Cardiac muscle cell (in vitro differentiated cells and primary cell): Measurements from ENCODE around the gene DIPK1C. TPM values are rescaled to one million over a fixed set of nuclear protein-coding genes. Genes with fewer than 3 reads are reported as not detected.

ENCODE experiments used
- DNase-seq, 2 donors: peaks; one replicate each; pipeline versions ENCODE4 v3.0.0 to v3.0.0-alpha.2; 2010 to 2017; ENCODE audit warnings: low read depth in 1 of 2, low spot score in 1 of 2
- H3K27ac ChIP-seq: fragments of 200-600 bp; sonication (generic); 2 replicates; pipeline ENCODE4 v1.5.1; 2016
- H3K27me3 ChIP-seq: fragments of 200-600 bp; sonication (generic); 2 replicates; pipeline ENCODE4 v1.6.0; 2016; ENCODE audit warnings: control low read depth
- H3K36me3 ChIP-seq: fragments of 200-600 bp; sonication (generic); 2 replicates; pipeline ENCODE4 v1.5.1; 2016; ENCODE audit warnings: control low read depth
- H3K4me1 ChIP-seq: fragments of 200-600 bp; sonication (generic); 2 replicates; pipeline ENCODE4 v1.8.1; 2017; ENCODE audit warnings: low read depth, mild to moderate bottlenecking, mixed run types
- H3K4me3 ChIP-seq: fragments of 200-600 bp; sonication (generic); 2 replicates; pipeline ENCODE4 v1.5.1; 2016; ENCODE audit warnings: mild to moderate bottlenecking
- H3K9me3 ChIP-seq: fragments of 200-600 bp; sonication (generic); 2 replicates; pipeline ENCODE4 v1.5.1; 2017; ENCODE audit warnings: low read depth, mild to moderate bottlenecking, control low read depth
- polyA plus RNA-seq: library from polyadenylated mRNA; unstranded; fragments of >200 nt; fragmentation: Nextera tagmentation; extraction: Ambion mirVana; gene quantifications from 2 replicates; pipeline ENCODE4 v1.2.1, GENCODE V29; 2016
- total RNA-seq: library from RNA; depleted of rRNA; stranded (reverse); fragments of >200 nt; gene quantifications from 2 replicates; pipeline ENCODE4 v1.2.3, GENCODE V29; 2016
- TF ChIP-seq, protein P1 (sequence below): IDR thresholded peaks from 2 replicates; pipeline ENCODE4 v1.5.1; 2012; ENCODE audit warnings: low read depth, mild to moderate bottlenecking, low read length

Gene DIPK1C
- total and polyA plus RNA-seq, 2 experiments from 2014 or later: not detected

DNA sequence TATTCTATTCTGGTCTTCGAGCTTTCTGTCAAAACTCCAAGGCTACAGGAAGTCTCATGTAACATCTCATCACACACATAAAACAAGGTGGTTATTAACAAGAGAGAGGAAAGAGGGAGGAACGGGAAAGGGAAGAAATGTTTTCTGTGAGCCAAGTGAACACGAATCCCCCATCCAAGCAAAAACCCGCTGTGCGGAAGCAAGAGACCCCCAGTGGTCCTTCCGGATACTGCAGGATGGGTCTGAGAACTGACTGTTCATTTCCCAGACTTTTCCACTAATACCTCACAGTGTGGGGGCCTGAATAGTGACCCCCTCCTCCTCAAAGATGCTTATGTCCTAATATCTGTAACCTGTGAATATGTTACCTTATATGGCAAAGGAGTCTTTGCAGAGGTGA, 19.0 kb upstream of the DIPK1C start:
- Histone ChIP-seq H3K27me3 (no peaks in the 10 kb centered on the region), H3K27ac (no peak overlapping the region), H3K36me3 (no peaks in the 10 kb centered on the region), H3K4me1 (no peaks in the 10 kb centered on the region), H3K4me3 (no peak overlapping the region), H3K9me3 (no peaks in the 10 kb centered on the region)
- peak; percentile 49 to 62 for DNase-seq
- TF ChIP-seq, protein P1, sequence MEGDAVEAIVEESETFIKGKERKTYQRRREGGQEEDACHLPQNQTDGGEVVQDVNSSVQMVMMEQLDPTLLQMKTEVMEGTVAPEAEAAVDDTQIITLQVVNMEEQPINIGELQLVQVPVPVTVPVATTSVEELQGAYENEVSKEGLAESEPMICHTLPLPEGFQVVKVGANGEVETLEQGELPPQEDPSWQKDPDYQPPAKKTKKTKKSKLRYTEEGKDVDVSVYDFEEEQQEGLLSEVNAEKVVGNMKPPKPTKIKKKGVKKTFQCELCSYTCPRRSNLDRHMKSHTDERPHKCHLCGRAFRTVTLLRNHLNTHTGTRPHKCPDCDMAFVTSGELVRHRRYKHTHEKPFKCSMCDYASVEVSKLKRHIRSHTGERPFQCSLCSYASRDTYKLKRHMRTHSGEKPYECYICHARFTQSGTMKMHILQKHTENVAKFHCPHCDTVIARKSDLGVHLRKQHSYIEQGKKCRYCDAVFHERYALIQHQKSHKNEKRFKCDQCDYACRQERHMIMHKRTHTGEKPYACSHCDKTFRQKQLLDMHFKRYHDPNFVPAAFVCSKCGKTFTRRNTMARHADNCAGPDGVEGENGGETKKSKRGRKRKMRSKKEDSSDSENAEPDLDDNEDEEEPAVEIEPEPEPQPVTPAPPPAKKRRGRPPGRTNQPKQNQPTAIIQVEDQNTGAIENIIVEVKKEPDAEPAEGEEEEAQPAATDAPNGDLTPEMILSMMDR: peak; percentile 86

DNA sequence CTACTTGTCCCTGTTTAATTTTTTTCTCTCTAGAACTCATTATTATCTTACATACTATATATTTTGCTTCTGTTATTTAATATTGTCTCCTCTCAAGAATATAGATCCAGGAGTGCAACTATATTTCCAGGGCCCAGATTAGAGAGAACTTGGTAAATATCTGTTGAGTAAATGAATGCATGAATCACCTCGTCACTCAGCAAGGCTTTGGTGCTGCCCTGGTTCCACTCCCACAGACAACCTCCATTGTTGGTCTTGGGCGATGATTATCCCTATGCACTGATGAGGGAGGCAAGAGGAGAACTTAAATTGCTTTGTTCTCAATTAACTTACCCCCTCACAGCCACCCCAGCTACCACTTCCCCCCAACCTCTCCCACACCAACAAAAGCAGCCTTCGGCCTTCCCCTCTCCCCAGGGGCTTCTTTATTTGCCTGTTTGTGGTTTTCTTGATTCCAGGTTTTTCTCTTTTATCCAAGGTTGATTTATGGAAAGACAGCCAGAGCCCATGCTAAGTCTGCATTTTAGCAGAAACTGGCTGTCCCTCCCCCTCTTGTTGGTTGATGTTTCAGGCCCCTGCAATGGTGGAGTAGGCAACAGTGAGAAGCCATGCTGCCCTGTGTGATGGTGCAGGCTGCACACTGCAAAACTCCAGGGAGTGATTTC, 17.0 kb upstream of the DIPK1C start:
- H3K27me3 ChIP-seq: no peaks in the 10 kb centered on the region
- no peaks in the 10 kb centered on the region for H3K36me3 ChIP-seq
- no peaks in the 10 kb centered on the region for H3K4me1 ChIP-seq
- TF ChIP-seq, protein P1: no peak
- H3K27ac ChIP-seq: no peak overlapping the region
- DNase-seq: no peak
- H3K4me3 ChIP-seq: no peak overlapping the region
- H3K9me3 ChIP-seq: no peaks in the 10 kb centered on the region

DNA sequence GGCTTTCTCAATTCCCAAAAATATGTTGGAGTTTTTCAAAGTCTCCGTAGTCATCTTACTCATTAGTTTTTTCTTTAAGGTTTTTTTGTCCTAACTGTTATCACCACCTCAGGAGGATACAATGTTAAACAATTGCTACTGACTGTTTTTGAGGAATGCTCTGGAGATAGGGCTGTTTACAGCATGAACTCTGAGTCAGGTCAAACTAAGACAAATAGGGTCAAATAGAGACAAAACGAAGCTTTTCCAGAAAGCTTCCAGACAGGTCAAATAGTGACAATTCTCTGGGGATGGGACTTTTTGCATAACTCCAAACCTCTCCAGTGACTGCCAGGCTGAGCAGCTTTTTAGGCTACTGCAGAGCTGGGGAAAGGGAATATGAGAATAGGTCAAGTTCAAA, 15.2 kb upstream of the DIPK1C start:
- TF ChIP-seq, protein P1: no peak
- no peaks in the 10 kb centered on the region for H3K4me1 ChIP-seq
- peak in 1 of 2 donors; percentile 27 for DNase-seq
- no peak overlapping the region for H3K27ac ChIP-seq
- no peaks in the 10 kb centered on the region for H3K9me3 ChIP-seq
- no peaks in the 10 kb centered on the region for H3K27me3 ChIP-seq
- H3K4me3 ChIP-seq: no peak overlapping the region
- no peaks in the 10 kb centered on the region for H3K36me3 ChIP-seq

DNA sequence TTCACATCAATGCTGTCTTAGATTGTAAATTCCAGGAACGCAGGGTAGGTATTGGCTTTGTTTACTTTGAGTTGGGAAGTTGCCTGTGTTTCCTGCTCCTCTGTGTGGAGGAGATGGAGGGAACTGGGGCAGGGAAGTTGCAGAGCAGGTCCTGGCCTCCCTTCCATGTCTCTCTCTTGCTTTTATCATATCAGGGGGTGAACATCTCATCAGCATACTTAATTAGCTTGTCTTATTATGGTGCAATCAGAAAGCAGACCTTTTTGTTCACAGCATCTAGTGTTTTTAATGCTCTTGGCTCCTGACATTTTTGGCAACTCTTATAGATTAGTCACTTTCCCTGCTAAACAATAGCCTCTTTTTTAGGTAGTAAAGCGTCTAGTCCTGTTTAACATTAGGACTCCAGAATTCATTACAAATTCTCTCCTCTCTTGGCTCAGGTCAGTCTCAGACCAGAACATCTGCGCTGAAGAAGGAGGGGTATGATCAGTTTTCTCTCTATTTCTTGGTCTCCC, 11.5 kb upstream of the DIPK1C start:
- no peak overlapping the region for H3K27ac ChIP-seq
- DNase-seq: peak in 1 of 2 donors; percentile 82

DNA sequence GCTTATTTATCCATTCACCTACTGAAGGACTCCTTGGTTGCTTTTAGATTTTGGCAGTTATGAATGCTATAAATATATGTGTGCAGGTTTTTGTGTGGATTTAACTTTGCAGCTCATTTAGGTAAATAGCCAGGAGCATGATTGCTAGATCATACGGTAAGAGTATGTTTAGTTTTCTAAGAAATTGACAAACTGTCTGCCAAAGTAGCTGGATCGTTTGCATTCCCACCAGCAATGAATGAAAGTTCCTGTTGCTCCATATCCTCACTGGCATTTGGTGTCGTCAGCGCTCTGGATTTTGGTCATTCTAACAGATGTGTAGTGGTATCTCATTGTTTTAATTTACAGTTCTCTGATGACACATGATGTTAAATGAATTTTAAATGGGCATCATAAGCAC, 8.7 kb upstream of the DIPK1C start:
- H3K36me3 ChIP-seq: no peaks in the 10 kb centered on the region
- DNase-seq: no peak
- H3K4me1 ChIP-seq: no peaks in the 10 kb centered on the region
- no peaks in the 10 kb centered on the region for H3K27me3 ChIP-seq
- no peaks in the 10 kb centered on the region for H3K9me3 ChIP-seq
- TF ChIP-seq, protein P1: no peak
- no peak overlapping the region for H3K4me3 ChIP-seq
- H3K27ac ChIP-seq: no peak overlapping the region

More for the DNA sequence above, 11.5 kb upstream of the DIPK1C start:
- TF ChIP-seq, protein P1: no peak
- Histone ChIP-seq H3K4me3 (no peak overlapping the region), H3K27me3 (no peaks in the 10 kb centered on the region), H3K36me3 (no peaks in the 10 kb centered on the region), H3K9me3 (no peaks in the 10 kb centered on the region), H3K4me1 (no peaks in the 10 kb centered on the region)
